Fibroblast of lung (primary cell): ENCODE results near the gene CCAR1. TPM values are rescaled to one million over a fixed set of nuclear protein-coding genes. Genes with fewer than 3 reads are reported as not detected.
A peak's percentile ranks its signal among the peaks of the same experiment; 100 is the strongest.

Experiments used
- DNase-seq, 2 donors: peaks; one replicate each; pipeline versions ENCODE4 v3.0.0 to v3.0.0-alpha.2; 2010; ENCODE audit warnings: low read depth in 2 of 2
- H2AFZ ChIP-seq: 2 replicates; pipeline ENCODE4 v1.5.1; 2012; ENCODE audit warnings: low read length, control low read depth, inconsistent platforms
- H3K27ac ChIP-seq: 2 replicates; pipeline ENCODE4 v1.5.1; 2011; ENCODE audit warnings: low read length, control low read depth; ENCODE audit not compliant: insufficient read depth
- H3K27me3 ChIP-seq: 2 replicates; pipeline ENCODE4 v1.5.1; 2011; ENCODE audit warnings: mild to moderate bottlenecking, low read length; ENCODE audit not compliant: control insufficient read depth, insufficient read depth
- H3K36me3 ChIP-seq: 2 replicates; pipeline ENCODE4 v1.5.1; 2011; ENCODE audit warnings: low read length; ENCODE audit not compliant: control insufficient read depth, insufficient read depth
- H3K4me1 ChIP-seq: 2 replicates; pipeline ENCODE4 v1.5.1; 2011; ENCODE audit warnings: low read length; ENCODE audit not compliant: control insufficient read depth, insufficient read depth; ENCODE audit errors: extremely low read depth
- H3K4me2 ChIP-seq: 2 replicates; pipeline ENCODE4 v1.5.1; 2011; ENCODE audit warnings: low read length, control low read depth; ENCODE audit not compliant: insufficient read depth; ENCODE audit errors: extremely low read depth
- H3K4me3 ChIP-seq, 4 experiments: fragments of 200-600 bp in 1 of 4; sonication (generic) in 1 of 4; replicated peaks in 1 of 4; 2 replicates each; pipeline ENCODE4 v1.5.1; 2011 to 2016; ENCODE audit warnings: low read length in 4 of 4, low read depth in 3 of 4, mild to moderate bottlenecking in 3 of 4, control low read depth in 2 of 4, inconsistent platforms in 1 of 4, mixed read lengths in 1 of 4; ENCODE audit not compliant: insufficient read depth in 1 of 4; ENCODE audit errors: control extremely low read depth in 1 of 4
- H3K79me2 ChIP-seq: 2 replicates; pipeline ENCODE4 v1.5.1; 2012; ENCODE audit warnings: mild to moderate bottlenecking, low read length, inconsistent platforms; ENCODE audit not compliant: control insufficient read depth, insufficient read depth
- H3K9ac ChIP-seq: 2 replicates; pipeline ENCODE4 v1.5.1; 2011; ENCODE audit warnings: mild to moderate bottlenecking, low read length, control low read depth; ENCODE audit not compliant: insufficient read depth
- H3K9me3 ChIP-seq: 2 replicates; pipeline ENCODE4 v1.5.1; 2012; ENCODE audit warnings: low read depth, low read length; ENCODE audit not compliant: control insufficient read depth, insufficient read depth
- H4K20me1 ChIP-seq: 2 replicates; pipeline ENCODE4 v1.5.1; 2011; ENCODE audit warnings: low read length; ENCODE audit not compliant: control insufficient read depth, insufficient read depth; ENCODE audit errors: extremely low read depth
- CTCF ChIP-seq, 2 donors: IDR thresholded peaks in 1 of 2; conservative IDR thresholded peaks in 1 of 2; 1 replicate in 1 of 2; 2 replicates in 1 of 2; pipeline ENCODE4 v1.5.1; 2011 to 2012; ENCODE audit warnings: low read length in 2 of 2, control low read depth in 1 of 2, inconsistent platforms in 1 of 2, low read depth in 1 of 2, mild to moderate bottlenecking in 1 of 2
- EZH2 ChIP-seq: IDR thresholded peaks from 2 replicates; pipeline ENCODE4 v1.5.1; 2012; ENCODE audit warnings: low read length, control low read depth, mild to moderate bottlenecking; ENCODE audit errors: missing control alignments
- polyA plus RNA-seq, 2 donors: library from polyadenylated mRNA; depleted of rRNA in 1 of 2; stranded (reverse) in 1 of 2; unstranded in 1 of 2; fragments of >200 nt; gene quantifications; 2 replicates each; pipeline ENCODE4 v1.2.1, GENCODE V29; 2011 to 2012; ENCODE audit warnings: missing spikeins in 1 of 2
- total RNA-seq: library from RNA; depleted of rRNA; stranded (reverse); fragments of >200 nt; gene quantifications from 2 replicates; pipeline ENCODE4 v1.2.1, GENCODE V29; 2014

CCAR1 gene
- total and polyA plus RNA-seq, 2 donors (not counting 1 experiment from before 2014, with no cell fraction given): 24.9 to 54.9 TPM

GRCh38 chr10:68787813-68788212, 66.8 kb downstream of the CCAR1 start:
- H2AFZ ChIP-seq: no peak overlapping the region
- no peaks in the 10 kb centered on the region for H3K79me2 ChIP-seq
- H4K20me1 ChIP-seq: no peaks in the 10 kb centered on the region
- H3K9ac ChIP-seq: no peak overlapping the region
- H3K9me3 ChIP-seq: no peaks in the 10 kb centered on the region
- H3K4me2 ChIP-seq: no peak overlapping the region
- H3K36me3 ChIP-seq: peaks cover 2% of the 10 kb centered on the region
- no peak overlapping the region for H3K4me3 ChIP-seq
- TF ChIP-seq EZH2: no peak
- TF ChIP-seq CTCF (conservative IDR thresholded peaks at IDR 0.05 in 1 of 2, IDR thresholded peaks at IDR 0.05 in 1 of 2; ENCODE audit: low read depth in 1 of 2, low read length in 2 of 2): no peak
- no peaks in the 10 kb centered on the region for H3K27me3 ChIP-seq
- DNase-seq: no peak
- no peaks in the 10 kb centered on the region for H3K4me1 ChIP-seq
- H3K27ac ChIP-seq: no peak overlapping the region

- H3K4me3 ChIP-seq: no peak overlapping the region
- H3K36me3 ChIP-seq: peaks cover 4% of the 10 kb centered on the region
- no peak overlapping the region for H3K4me2 ChIP-seq
- H4K20me1 ChIP-seq: no peaks in the 10 kb centered on the region
- DNase-seq: no peak
- no peak for TF ChIP-seq CTCF (conservative IDR thresholded peaks at IDR 0.05 in 1 of 2, IDR thresholded peaks at IDR 0.05 in 1 of 2; ENCODE audit: low read depth in 1 of 2, low read length in 2 of 2)
- no peaks in the 10 kb centered on the region for H3K27me3 ChIP-seq
- H3K79me2 ChIP-seq: no peaks in the 10 kb centered on the region
- H3K9ac ChIP-seq: no peak overlapping the region
- no peaks in the 10 kb centered on the region for H3K4me1 ChIP-seq
- H2AFZ ChIP-seq: no peak overlapping the region
- no peak overlapping the region for H3K27ac ChIP-seq
- no peaks in the 10 kb centered on the region for H3K9me3 ChIP-seq
These were observed 69.4 kb downstream of the CCAR1 start for GRCh38 chr10:68790476-68790875.

- Histone ChIP-seq H3K36me3 (peaks cover 4% of the 10 kb centered on the region), H3K79me2 (no peaks in the 10 kb centered on the region), H3K9ac (no peak overlapping the region), H3K4me1 (no peaks in the 10 kb centered on the region), H3K27ac (no peak overlapping the region), H3K27me3 (no peaks in the 10 kb centered on the region), H3K9me3 (no peaks in the 10 kb centered on the region), H4K20me1 (no peaks in the 10 kb centered on the region), H3K4me2 (no peak overlapping the region), H3K4me3 (no peak overlapping the region), H2AFZ (no peak overlapping the region)
- DNase-seq: peak in 1 of 2 donors; percentile 58
- TF ChIP-seq CTCF (conservative IDR thresholded peaks at IDR 0.05 in 1 of 2, IDR thresholded peaks at IDR 0.05 in 1 of 2; ENCODE audit: low read depth in 1 of 2, low read length in 2 of 2) (peak in 1 of 2 donors; percentile 24), EZH2 (no peak)
These were observed 71.1 kb downstream of the CCAR1 start for GRCh38 chr10:68792115-68792514.
